Thyroid gland (tissue), 4 donors: ENCODE measurements around the gene ITGA8. TPM values are rescaled to one million over a fixed set of nuclear protein-coding genes. Genes with fewer than 3 reads are reported as not detected.

Experiments
- DNase-seq, 2 donors: peaks; one replicate each; pipeline ENCODE4 v3.0.0-alpha.2; 2019
- H3K27ac ChIP-seq, 3 donors: fragments of 200-600 bp; sonication (generic); 1 replicate in 2 of 3; 2 replicates in 1 of 3; pipeline ENCODE4 v1.5.1; 2016 to 2019; ENCODE audit warnings: mild to moderate bottlenecking in 1 of 3, moderate library complexity in 1 of 3
- H3K27me3 ChIP-seq: fragments of 200-600 bp; sonication (generic); one replicate; pipeline ENCODE4 v1.5.1; 2019
- H3K36me3 ChIP-seq, 2 donors: fragments of 200-600 bp; sonication (generic); one replicate each; pipeline ENCODE4 v1.5.1; 2016 to 2019
- H3K4me1 ChIP-seq, 2 donors: fragments of 200-600 bp; sonication (generic); one replicate each; pipeline ENCODE4 v1.5.1; 2017 to 2019
- H3K4me3 ChIP-seq, 3 donors: fragments of 200-600 bp; sonication (generic); replicated peaks in 1 of 3; 1 replicate in 2 of 3; 2 replicates in 1 of 3; pipeline ENCODE4 v1.5.1; 2016; ENCODE audit warnings: mild to moderate bottlenecking in 1 of 3
- H3K9me3 ChIP-seq: fragments of 200-600 bp; sonication (generic); one replicate; pipeline ENCODE4 v1.5.1; 2017
- CTCF ChIP-seq, 6 experiments: fragments of 200-600 bp in 3 of 6; fragments of 450-650 bp in 3 of 6; sonication (generic) in 3 of 6; IDR thresholded peaks; one replicate each; pipeline ENCODE4 v1.5.1; 2016 to 2019; ENCODE audit warnings: antibody characterized with exemption in 6 of 6, mild to moderate bottlenecking in 2 of 6, inconsistent platforms in 1 of 6, moderate library complexity in 1 of 6
- POLR2A ChIP-seq, 2 donors: fragments of 450-650 bp; IDR thresholded peaks; one replicate each; pipeline ENCODE4 v1.6.1; 2017; ENCODE audit warnings: antibody characterized with exemption in 2 of 2, mild to moderate bottlenecking in 2 of 2, moderate library complexity in 1 of 2
- WGBS, 2 donors: methylation state at CpG; one replicate each; pipeline ENCODE4 v1.1.5; 2017; 5-methylcytosine and 5-hydroxymethylcytosine counted together
- intact Hi-C: fragments of 100-400 bp; cut with DNase I; formaldehyde crosslinking; loops from one replicate; pipeline ENCODE4 v1.15.1; 2023
- total RNA-seq, 4 donors: library from RNA; depleted of rRNA; stranded (reverse); fragments of >200 nt; gene quantifications; one replicate each; pipeline ENCODE4 v1.2.3, GENCODE V29; 2016

The ITGA8 gene
- total RNA-seq, 4 donors from 2014 or later: 4.6 to 14.8 (median 4.9) TPM

DNA sequence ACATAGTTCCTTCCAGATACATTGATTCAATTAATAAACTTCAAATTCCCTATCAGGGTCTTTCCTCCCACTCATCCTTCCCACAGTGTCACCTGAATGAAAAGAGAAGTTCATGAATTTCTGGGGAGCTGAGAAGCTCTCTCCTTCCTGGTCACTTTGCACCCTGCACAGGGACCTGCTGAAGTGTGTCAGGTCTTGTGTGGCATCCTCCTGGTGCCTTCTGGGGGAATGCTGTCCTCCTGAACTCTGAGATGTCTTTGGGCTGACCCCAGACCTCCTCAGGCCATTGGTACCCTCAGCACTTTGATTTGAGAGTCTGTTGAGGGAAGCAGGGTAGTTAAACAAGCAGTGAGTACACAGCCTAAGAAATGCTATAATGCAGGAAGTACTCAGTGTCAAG lies 39.5 kb upstream of the ITGA8 start:
- H3K27me3 ChIP-seq: no peaks in the 10 kb centered on the region
- H3K4me3 ChIP-seq: no peak overlapping the region
- no peak overlapping the region for H3K27ac ChIP-seq
- no peaks in the 10 kb centered on the region for H3K4me1 ChIP-seq
- no peaks in the 10 kb centered on the region for H3K9me3 ChIP-seq
- H3K36me3 ChIP-seq: no peaks in the 10 kb centered on the region
- TF ChIP-seq CTCF (IDR thresholded peaks at IDR 0.05) (no peak), POLR2A (IDR thresholded peaks at IDR 0.05) (no peak)
- DNase-seq: no peak
- intact Hi-C loops: no loop called here

DNA sequence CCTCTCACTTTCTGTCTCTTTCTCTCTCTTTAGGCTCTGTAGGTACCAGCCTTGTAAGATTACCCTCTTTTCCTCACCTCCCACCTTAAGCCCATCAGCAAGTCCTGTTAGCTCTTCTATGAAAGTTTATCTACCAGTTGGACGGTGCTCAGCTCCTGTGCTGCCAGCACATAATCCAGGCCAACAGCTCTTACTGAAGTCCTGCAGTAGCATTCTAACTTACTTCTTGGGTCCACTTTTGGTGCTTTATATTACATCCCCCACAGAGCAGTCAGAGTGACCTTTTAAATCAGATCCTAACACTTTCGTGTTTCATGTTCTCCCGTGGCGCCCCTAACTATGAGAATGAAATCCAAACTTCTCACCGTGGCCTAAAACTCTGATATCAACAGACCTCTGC lies 38.9 kb upstream of the ITGA8 start:
- intact Hi-C loops: no loop called here

DNA sequence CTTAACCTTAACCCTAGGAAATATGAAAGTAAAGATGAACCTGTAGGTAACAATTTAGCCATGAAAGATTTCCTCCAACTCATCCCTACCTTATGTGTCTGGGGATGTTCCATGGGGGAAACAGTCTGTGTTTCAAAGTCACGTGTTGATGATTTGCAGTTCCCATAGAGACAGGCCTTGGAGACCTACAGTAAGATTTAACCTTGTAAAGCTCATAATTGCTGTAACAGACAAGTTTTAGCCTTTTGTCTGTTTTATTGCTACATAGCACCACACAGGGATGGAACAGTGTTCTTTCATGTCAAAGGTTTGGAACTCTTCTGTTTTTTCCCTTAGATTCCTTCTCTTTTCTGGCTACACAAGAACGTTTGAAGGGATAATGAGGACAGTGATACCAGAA lies 35.2 kb upstream of the ITGA8 start:
- Histone ChIP-seq H3K27me3 (no peaks in the 10 kb centered on the region), H3K36me3 (no peaks in the 10 kb centered on the region), H3K4me3 (no peak overlapping the region), H3K4me1 (no peaks in the 10 kb centered on the region), H3K27ac (no peak overlapping the region), H3K9me3 (no peaks in the 10 kb centered on the region)
- no peak for DNase-seq
- intact Hi-C loops: no loop called here
- 35 to 40% methylated on average over 2 of the region's 2 CpGs for WGBS, 2 donors
- TF ChIP-seq POLR2A (IDR thresholded peaks at IDR 0.05): no peak
- no peak for TF ChIP-seq CTCF (IDR thresholded peaks at IDR 0.05)

More for the DNA sequence above, 38.9 kb upstream of the ITGA8 start:
- DNase-seq: no peak
- WGBS, 2 donors: 76 to 84% methylated on average over 5 of the region's 5 CpGs
- no peak overlapping the region for H3K4me3 ChIP-seq
- H3K4me1 ChIP-seq: no peaks in the 10 kb centered on the region
- H3K27ac ChIP-seq: no peak overlapping the region
- H3K9me3 ChIP-seq: no peaks in the 10 kb centered on the region
- H3K27me3 ChIP-seq: no peaks in the 10 kb centered on the region
- H3K36me3 ChIP-seq: no peaks in the 10 kb centered on the region
- TF ChIP-seq CTCF (IDR thresholded peaks at IDR 0.05): no peak
- TF ChIP-seq POLR2A (IDR thresholded peaks at IDR 0.05): no peak

DNA sequence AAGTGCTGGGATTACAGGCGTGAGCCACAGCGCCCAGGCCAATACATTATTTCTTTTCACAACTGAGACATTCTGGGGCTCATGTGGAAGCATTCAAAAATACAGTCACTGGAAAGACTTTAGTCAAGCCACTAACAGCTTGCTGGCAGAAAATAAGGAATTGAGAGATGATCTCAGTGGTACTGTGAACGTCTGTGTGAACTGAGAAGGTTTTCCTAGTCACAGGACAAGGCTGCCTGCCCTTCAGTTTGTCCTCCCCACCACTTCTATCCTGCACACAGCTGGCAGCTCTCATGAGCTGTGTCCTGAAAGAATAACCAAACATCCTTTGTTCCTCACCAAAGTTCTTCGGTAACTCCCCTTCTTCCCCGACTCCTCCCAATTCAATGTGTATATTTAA lies 31.3 kb upstream of the ITGA8 start:
- Histone ChIP-seq H3K27me3 (no peaks in the 10 kb centered on the region), H3K4me1 (no peaks in the 10 kb centered on the region), H3K27ac (no peak overlapping the region), H3K9me3 (no peaks in the 10 kb centered on the region), H3K4me3 (no peak overlapping the region), H3K36me3 (no peaks in the 10 kb centered on the region)
- TF ChIP-seq POLR2A (IDR thresholded peaks at IDR 0.05): no peak
- no peak for TF ChIP-seq CTCF (IDR thresholded peaks at IDR 0.05)
- no peak for DNase-seq
- intact Hi-C loops: no loop called here
- WGBS, 2 donors: 76 to 80% methylated on average over 5 of the region's 5 CpGs

GRCh38 chr10:15748126-15748525 lies 28.4 kb upstream of the ITGA8 start:
- no peak overlapping the region for H3K4me3 ChIP-seq
- no peak for DNase-seq
- H3K9me3 ChIP-seq: no peaks in the 10 kb centered on the region
- no peaks in the 10 kb centered on the region for H3K27me3 ChIP-seq
- no peaks in the 10 kb centered on the region for H3K36me3 ChIP-seq
- intact Hi-C loops: no loop called here
- no peak overlapping the region for H3K27ac ChIP-seq
- WGBS, 2 donors: 48 to 51% methylated on average over 3 of the region's 3 CpGs
- no peak for TF ChIP-seq POLR2A (IDR thresholded peaks at IDR 0.05)
- no peak for TF ChIP-seq CTCF (IDR thresholded peaks at IDR 0.05)
- H3K4me1 ChIP-seq: no peaks in the 10 kb centered on the region
